Sigmoid colon (tissue), 4 donors: ENCODE measurements around the gene CDC5L.

ENCODE experiments used
- CTCF ChIP-seq, 4 experiments: fragments of 450-650 bp in 3 of 4; fragments of 200-600 bp in 1 of 4; IDR thresholded peaks; one replicate each; pipeline ENCODE4 v1.5.1; 2016 to 2019; ENCODE audit warnings: antibody characterized with exemption in 4 of 4, mild to moderate bottlenecking in 3 of 4, moderate library complexity in 2 of 4
- EP300 ChIP-seq, 4 donors: sonication (generic); formaldehyde crosslinking; IDR thresholded peaks; one replicate each; pipeline ENCODE4 v1.6.1; 2017; ENCODE audit warnings: antibody characterized with exemption in 4 of 4
- POLR2AphosphoS5 ChIP-seq, 4 donors: sonication (generic); formaldehyde crosslinking; IDR thresholded peaks; one replicate each; pipeline ENCODE4 v1.6.1; 2017; ENCODE audit warnings: antibody characterized with exemption in 4 of 4

- TF ChIP-seq CTCF (IDR thresholded peaks at IDR 0.05), result no peak
- TF ChIP-seq POLR2AphosphoS5 (IDR thresholded peaks at IDR 0.05), result no peak
- TF ChIP-seq EP300 (IDR thresholded peaks at IDR 0.05), result no peak
Measured at GRCh38 chr6:44470746-44471145, 83.2 kb downstream of the CDC5L start.
